ENCODE results near the gene PGP.

PGP gene

GRCh38 chr16:2166263-2167067, 48.2 kb downstream of the PGP start:
- no peak overlapping the region for H4K8ac ChIP-seq (ENCODE audit: low read depth, low read length)
- H2BK5ac ChIP-seq (ENCODE audit: low read length) = no peak overlapping the region
- no peaks in the 10 kb centered on the region for H3K4me1 ChIP-seq (ENCODE audit: control insufficient read depth, low read depth, low read length)
- H3K9ac ChIP-seq (ENCODE audit: low read length) = no peak overlapping the region
- WGBS (ENCODE audit: extremely low coverage, insufficient coverage, low lambda C conversion rate) = no CpG with 5 or more reads among the region's 17 CpGs
- H3K27me3 ChIP-seq (ENCODE audit: insufficient read depth, low read length, poor library complexity) = no peaks in the 10 kb centered on the region
- no peak overlapping the region for H3K27ac ChIP-seq (ENCODE audit: low read depth, low read length)
- H3K79me2 ChIP-seq (ENCODE audit: control insufficient read depth, insufficient read depth, low read length) = peaks cover 24% of the 10 kb centered on the region
- no peak for DNase-seq
- no peak overlapping the region for H3K23ac ChIP-seq (ENCODE audit: low read length)
- no peak overlapping the region for H2BK15ac ChIP-seq (replicated peaks; ENCODE audit: low read depth)
- H3K56ac ChIP-seq (ENCODE audit: low read length) = no peak overlapping the region
- no peak overlapping the region for H3K4me3 ChIP-seq (ENCODE audit: low read length)
- H3K18ac ChIP-seq (ENCODE audit: low read length) = no peak overlapping the region
- H3K4ac ChIP-seq (ENCODE audit: low read depth, low read length) = no peak overlapping the region
- peaks cover 11% of the 10 kb centered on the region for H3K36me3 ChIP-seq (ENCODE audit: control insufficient read depth, insufficient read depth, low read length)
- no peak overlapping the region for H3K4me2 ChIP-seq (ENCODE audit: low read length)
- H4K5ac ChIP-seq (ENCODE audit: low read length) = no peak overlapping the region
- no peak overlapping the region for H2BK120ac ChIP-seq (ENCODE audit: low read depth, low read length)
- peaks cover 10% of the 10 kb centered on the region for H3K79me1 ChIP-seq (ENCODE audit: low read length)
- no peak overlapping the region for H2AK5ac ChIP-seq (ENCODE audit: low read length)

DNA sequence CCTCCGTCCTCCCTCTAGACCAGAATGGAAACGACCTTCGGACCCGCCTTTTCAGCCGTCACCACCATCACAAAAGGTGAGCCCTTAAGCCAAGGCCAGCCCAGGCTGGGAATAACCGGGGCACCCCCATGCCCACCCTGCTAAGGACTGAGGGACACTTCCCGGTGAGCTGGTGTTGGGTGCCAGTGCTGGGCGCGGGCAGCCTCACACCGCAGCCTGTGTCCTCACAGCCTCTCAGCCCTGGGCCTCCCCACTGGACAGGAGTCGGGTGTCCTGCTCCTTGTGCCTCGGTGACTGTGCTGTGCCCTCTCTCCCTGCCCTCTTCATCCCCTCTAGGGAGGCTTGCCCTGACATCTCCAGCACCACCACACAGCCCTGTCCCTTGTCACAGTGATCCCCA, 48.8 kb downstream of the PGP start:
- H3K4ac ChIP-seq (ENCODE audit: low read depth, low read length) = no peak overlapping the region
- no peak overlapping the region for H3K23ac ChIP-seq (ENCODE audit: low read length)
- H2BK5ac ChIP-seq (ENCODE audit: low read length) = no peak overlapping the region
- H2BK15ac ChIP-seq (replicated peaks; ENCODE audit: low read depth) = no peak overlapping the region
- H3K4me1 ChIP-seq (ENCODE audit: control insufficient read depth, low read depth, low read length) = no peaks in the 10 kb centered on the region
- no peak overlapping the region for H2BK120ac ChIP-seq (ENCODE audit: low read depth, low read length)
- DNase-seq = no peak
- H3K9ac ChIP-seq (ENCODE audit: low read length) = no peak overlapping the region
- H3K56ac ChIP-seq (ENCODE audit: low read length) = no peak overlapping the region
- peaks cover 10% of the 10 kb centered on the region for H3K79me1 ChIP-seq (ENCODE audit: low read length)
- no peak overlapping the region for H3K27ac ChIP-seq (ENCODE audit: low read depth, low read length)
- H3K79me2 ChIP-seq (ENCODE audit: control insufficient read depth, insufficient read depth, low read length) = peaks cover 28% of the 10 kb centered on the region
- no peak overlapping the region for H4K5ac ChIP-seq (ENCODE audit: low read length)
- H3K4me3 ChIP-seq (ENCODE audit: low read length) = no peak overlapping the region
- H3K36me3 ChIP-seq (ENCODE audit: control insufficient read depth, insufficient read depth, low read length) = peaks cover 9% of the 10 kb centered on the region
- no CpG with 5 or more reads among the region's 12 CpGs for WGBS (ENCODE audit: extremely low coverage, insufficient coverage, low lambda C conversion rate)
- H4K8ac ChIP-seq (ENCODE audit: low read depth, low read length) = no peak overlapping the region
- H2AK5ac ChIP-seq (ENCODE audit: low read length) = no peak overlapping the region
- H3K18ac ChIP-seq (ENCODE audit: low read length) = no peak overlapping the region
- no peak overlapping the region for H3K4me2 ChIP-seq (ENCODE audit: low read length)
- H3K27me3 ChIP-seq (ENCODE audit: insufficient read depth, low read length, poor library complexity) = no peaks in the 10 kb centered on the region

DNA sequence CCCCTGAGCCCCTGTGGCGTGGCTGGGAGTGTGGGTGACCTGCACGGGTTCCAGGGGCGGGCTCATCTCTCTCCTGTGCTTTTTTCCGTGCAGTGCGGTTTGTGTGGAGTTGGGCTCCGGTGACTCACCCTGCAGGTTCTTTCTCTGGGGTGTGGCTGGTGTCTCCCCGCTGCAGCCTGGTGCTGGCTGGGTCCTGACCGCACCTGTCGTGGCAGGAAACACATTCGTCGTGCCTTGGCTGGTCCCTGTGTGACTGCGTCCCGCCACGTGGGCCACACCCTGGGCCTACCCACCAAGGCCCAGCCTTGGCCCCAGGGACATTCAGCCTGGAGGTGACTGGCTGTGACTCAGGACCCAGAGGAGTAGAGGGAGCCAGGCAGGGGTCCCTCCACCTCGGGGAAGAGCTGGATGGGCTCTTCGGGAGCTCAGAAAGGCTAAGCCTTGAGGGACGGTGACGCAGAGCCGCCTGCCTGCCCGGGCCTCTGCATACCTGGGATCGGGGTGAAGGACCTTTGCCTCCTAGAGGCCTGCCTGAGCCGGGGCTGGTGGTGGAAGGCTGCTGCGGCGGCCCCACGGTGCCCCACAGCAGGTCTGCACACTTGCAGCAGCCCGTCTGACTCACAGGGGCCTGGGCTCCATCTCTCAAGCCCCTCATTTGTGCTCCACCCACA, 51.3 kb downstream of the PGP start:
- Histone ChIP-seq H3K4me1 (ENCODE audit: control insufficient read depth, low read depth, low read length) (no peaks in the 10 kb centered on the region), H3K23ac (ENCODE audit: low read length) (no peak overlapping the region), H3K79me2 (ENCODE audit: control insufficient read depth, insufficient read depth, low read length) (peaks cover 52% of the 10 kb centered on the region), H2BK120ac (ENCODE audit: low read depth, low read length) (no peak overlapping the region), H3K4me2 (ENCODE audit: low read length) (no peak overlapping the region), H3K18ac (ENCODE audit: low read length) (no peak overlapping the region), H3K27ac (ENCODE audit: low read depth, low read length) (no peak overlapping the region), H2AK5ac (ENCODE audit: low read length) (no peak overlapping the region), H3K4ac (ENCODE audit: low read depth, low read length) (no peak overlapping the region), H2BK5ac (ENCODE audit: low read length) (no peak overlapping the region), H3K56ac (ENCODE audit: low read length) (no peak overlapping the region), H2BK15ac (replicated peaks; ENCODE audit: low read depth) (no peak overlapping the region), H3K36me3 (ENCODE audit: control insufficient read depth, insufficient read depth, low read length) (peaks cover 9% of the 10 kb centered on the region), H3K4me3 (ENCODE audit: low read length) (no peak overlapping the region), H4K5ac (ENCODE audit: low read length) (no peak overlapping the region), H3K79me1 (ENCODE audit: low read length) (peaks cover 12% of the 10 kb centered on the region), H4K8ac (ENCODE audit: low read depth, low read length) (no peak overlapping the region), H3K9ac (ENCODE audit: low read length) (no peak overlapping the region), H3K27me3 (ENCODE audit: insufficient read depth, low read length, poor library complexity) (no peaks in the 10 kb centered on the region)
- no CpG with 5 or more reads among the region's 26 CpGs for WGBS (ENCODE audit: extremely low coverage, insufficient coverage, low lambda C conversion rate)
- no peak for DNase-seq

- H3K4me1 ChIP-seq (ENCODE audit: control insufficient read depth, low read depth, low read length) = no peaks in the 10 kb centered on the region
- H3K4me2 ChIP-seq (ENCODE audit: low read length) = no peak overlapping the region
- H3K36me3 ChIP-seq (ENCODE audit: control insufficient read depth, insufficient read depth, low read length) = peaks cover 9% of the 10 kb centered on the region
- no peak overlapping the region for H3K56ac ChIP-seq (ENCODE audit: low read length)
- no peak overlapping the region for H2BK5ac ChIP-seq (ENCODE audit: low read length)
- no peak overlapping the region for H4K8ac ChIP-seq (ENCODE audit: low read depth, low read length)
- no CpG with 5 or more reads among the region's 13 CpGs for WGBS (ENCODE audit: extremely low coverage, insufficient coverage, low lambda C conversion rate)
- H2AK5ac ChIP-seq (ENCODE audit: low read length) = no peak overlapping the region
- H3K27ac ChIP-seq (ENCODE audit: low read depth, low read length) = no peak overlapping the region
- H3K9ac ChIP-seq (ENCODE audit: low read length) = no peak overlapping the region
- no peak overlapping the region for H2BK15ac ChIP-seq (replicated peaks; ENCODE audit: low read depth)
- H2BK120ac ChIP-seq (ENCODE audit: low read depth, low read length) = no peak overlapping the region
- no peak overlapping the region for H3K4me3 ChIP-seq (ENCODE audit: low read length)
- no peak overlapping the region for H3K4ac ChIP-seq (ENCODE audit: low read depth, low read length)
- H3K79me1 ChIP-seq (ENCODE audit: low read length) = peaks cover 16% of the 10 kb centered on the region
- no peak for DNase-seq
- no peaks in the 10 kb centered on the region for H3K27me3 ChIP-seq (ENCODE audit: insufficient read depth, low read length, poor library complexity)
- H3K79me2 ChIP-seq (ENCODE audit: control insufficient read depth, insufficient read depth, low read length) = peaks cover 58% of the 10 kb centered on the region
- no peak overlapping the region for H3K23ac ChIP-seq (ENCODE audit: low read length)
- no peak overlapping the region for H3K18ac ChIP-seq (ENCODE audit: low read length)
- no peak overlapping the region for H4K5ac ChIP-seq (ENCODE audit: low read length)
Measured at GRCh38 chr16:2162676-2163118, 51.9 kb downstream of the PGP start.

- Histone ChIP-seq H2BK120ac (ENCODE audit: low read depth, low read length) (no peak overlapping the region), H3K4me3 (ENCODE audit: low read length) (no peak overlapping the region)
Measured at GRCh38 chr16:2161911-2162310, 52.7 kb downstream of the PGP start.

More at GRCh38 chr16:2161911-2162310, 52.7 kb downstream of the PGP start:
- H4K8ac ChIP-seq (ENCODE audit: low read depth, low read length) = no peak overlapping the region
- H3K79me1 ChIP-seq (ENCODE audit: low read length) = peaks cover 15% of the 10 kb centered on the region
- H3K27me3 ChIP-seq (ENCODE audit: insufficient read depth, low read length, poor library complexity) = no peaks in the 10 kb centered on the region
- no peak overlapping the region for H2AK5ac ChIP-seq (ENCODE audit: low read length)
- no peak overlapping the region for H3K27ac ChIP-seq (ENCODE audit: low read depth, low read length)
- no CpG with 5 or more reads among the region's 10 CpGs for WGBS (ENCODE audit: extremely low coverage, insufficient coverage, low lambda C conversion rate)
- no peak overlapping the region for H2BK5ac ChIP-seq (ENCODE audit: low read length)
- H3K4me1 ChIP-seq (ENCODE audit: control insufficient read depth, low read depth, low read length) = no peaks in the 10 kb centered on the region
- DNase-seq = no peak
- H3K4me2 ChIP-seq (ENCODE audit: low read length) = no peak overlapping the region
- no peak overlapping the region for H3K9ac ChIP-seq (ENCODE audit: low read length)
- H3K4ac ChIP-seq (ENCODE audit: low read depth, low read length) = no peak overlapping the region
- H2BK15ac ChIP-seq (replicated peaks; ENCODE audit: low read depth) = no peak overlapping the region
- H3K23ac ChIP-seq (ENCODE audit: low read length) = no peak overlapping the region
- H3K56ac ChIP-seq (ENCODE audit: low read length) = peak overlapping the region; percentile 25
- peaks cover 66% of the 10 kb centered on the region for H3K79me2 ChIP-seq (ENCODE audit: control insufficient read depth, insufficient read depth, low read length)
- peaks cover 8% of the 10 kb centered on the region for H3K36me3 ChIP-seq (ENCODE audit: control insufficient read depth, insufficient read depth, low read length)
- H4K5ac ChIP-seq (ENCODE audit: low read length) = no peak overlapping the region
- no peak overlapping the region for H3K18ac ChIP-seq (ENCODE audit: low read length)
